Measurements from ENCODE around the gene GFAP. TPM values are rescaled to one million over a fixed set of nuclear protein-coding genes. Genes with fewer than 3 reads are reported as not detected.

The GFAP gene
- polyA plus RNA-seq, 4 donors, result 0.32 to 1.3 (median 0.45) TPM; not detected in 1

DNA sequence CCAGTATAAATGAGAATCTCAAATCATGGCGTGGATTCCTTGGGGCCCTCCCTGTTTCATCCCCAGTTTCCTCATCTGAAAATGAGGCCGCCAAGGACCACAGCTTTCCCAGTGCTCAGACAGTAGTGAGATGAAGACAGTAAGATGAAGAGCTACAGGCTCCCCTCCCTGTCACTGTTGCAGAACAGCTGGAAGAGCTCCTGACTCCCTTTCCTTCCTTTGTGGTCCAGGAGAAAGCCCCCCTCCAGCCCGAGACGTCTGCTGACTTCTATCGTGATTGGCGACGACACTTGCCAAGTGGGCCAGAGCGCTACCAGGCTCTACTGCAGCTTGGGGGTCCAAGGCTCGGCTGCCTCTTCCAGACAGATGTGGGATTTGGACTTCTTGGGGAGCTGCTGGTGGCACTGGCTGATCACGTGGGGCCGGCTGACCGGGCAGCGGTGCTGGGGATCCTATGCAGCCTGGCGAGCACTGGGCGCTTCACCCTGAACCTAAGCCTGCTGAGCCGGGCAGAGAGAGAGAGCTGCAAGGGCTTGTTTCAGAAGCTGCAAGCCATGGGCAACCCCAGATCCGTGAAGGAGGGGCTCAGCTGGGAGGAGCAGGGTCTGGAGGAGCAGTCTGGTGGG lies 13.1 kb downstream of the GFAP start:
- Histone ChIP-seq H3K36me3 (ENCODE audit: control insufficient read depth in 3 of 3, insufficient read depth in 2 of 3, low read depth in 1 of 3, low read length in 3 of 3) (peaks cover 0 to 14% (median 0%) of the 10 kb centered on the region in 3 donors), H3K27ac (ENCODE audit: low read depth in 1 of 3, low read length in 2 of 3) (no peak overlapping the region), H3K4me3 (ENCODE audit: low read depth in 1 of 3, low read length in 3 of 3) (no peak overlapping the region), H3K4me1 (ENCODE audit: control insufficient read depth in 3 of 3, insufficient read depth in 2 of 3, low read depth in 1 of 3, low read length in 2 of 3) (peaks cover 0 to 46% (median 10%) of the 10 kb centered on the region in 3 donors), H3K9me3 (ENCODE audit: control insufficient read depth in 2 of 2, insufficient read depth in 1 of 2, low read depth in 1 of 2, low read length in 1 of 2) (no peaks in the 10 kb centered on the region), H3K27me3 (ENCODE audit: control insufficient read depth in 3 of 3, insufficient read depth in 3 of 3, low read length in 3 of 3) (no peaks in the 10 kb centered on the region)
- DNase-seq (no peak), FAIRE-seq (no peak)
- WGBS, 3 donors, result 88 to 91% (median 89%) methylated on average over 17 of the region's 17 CpGs

DNA sequence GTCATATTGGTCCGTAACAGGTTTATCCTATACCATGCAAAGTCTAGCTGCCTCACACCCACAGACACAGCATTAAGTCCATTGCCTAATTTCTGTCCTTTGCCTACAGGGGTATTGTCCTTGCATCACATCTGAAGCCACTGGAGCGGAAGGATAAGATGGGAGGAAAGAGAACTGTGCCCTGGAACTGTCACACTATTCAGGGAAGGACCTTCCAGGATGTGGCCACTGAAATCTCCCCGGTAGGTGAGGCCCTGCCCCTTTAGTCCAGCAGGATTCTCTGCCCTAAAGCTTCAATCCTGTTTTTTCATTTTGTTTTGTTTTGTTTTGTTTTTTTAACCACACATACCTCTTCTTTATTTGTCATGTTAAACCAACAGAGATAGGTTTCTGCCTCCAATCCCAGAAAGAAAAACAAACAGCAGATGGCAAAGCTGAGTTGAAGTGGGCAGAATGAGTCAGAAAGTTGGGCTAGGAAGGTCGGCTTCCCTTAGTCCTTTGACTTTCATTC lies 13.8 kb downstream of the GFAP start:
- Histone ChIP-seq H3K4me1 (ENCODE audit: control insufficient read depth in 3 of 3, insufficient read depth in 2 of 3, low read depth in 1 of 3, low read length in 2 of 3) (peaks cover 0 to 38% (median 10%) of the 10 kb centered on the region in 3 donors), H3K27ac (ENCODE audit: low read depth in 1 of 3, low read length in 2 of 3) (no peak overlapping the region), H3K27me3 (ENCODE audit: control insufficient read depth in 3 of 3, insufficient read depth in 3 of 3, low read length in 3 of 3) (no peaks in the 10 kb centered on the region), H3K9me3 (ENCODE audit: control insufficient read depth in 2 of 2, insufficient read depth in 1 of 2, low read depth in 1 of 2, low read length in 1 of 2) (no peaks in the 10 kb centered on the region), H3K36me3 (ENCODE audit: control insufficient read depth in 3 of 3, insufficient read depth in 2 of 3, low read depth in 1 of 3, low read length in 3 of 3) (peaks cover 0 to 14% (median 0%) of the 10 kb centered on the region in 3 donors), H3K4me3 (ENCODE audit: low read depth in 1 of 3, low read length in 3 of 3) (no peak overlapping the region)
- DNase-seq, result no peak
- WGBS, 3 donors, result 74 to 81% (median 75%) methylated on average over 4 of the region's 4 CpGs
- no peak for FAIRE-seq

DNA sequence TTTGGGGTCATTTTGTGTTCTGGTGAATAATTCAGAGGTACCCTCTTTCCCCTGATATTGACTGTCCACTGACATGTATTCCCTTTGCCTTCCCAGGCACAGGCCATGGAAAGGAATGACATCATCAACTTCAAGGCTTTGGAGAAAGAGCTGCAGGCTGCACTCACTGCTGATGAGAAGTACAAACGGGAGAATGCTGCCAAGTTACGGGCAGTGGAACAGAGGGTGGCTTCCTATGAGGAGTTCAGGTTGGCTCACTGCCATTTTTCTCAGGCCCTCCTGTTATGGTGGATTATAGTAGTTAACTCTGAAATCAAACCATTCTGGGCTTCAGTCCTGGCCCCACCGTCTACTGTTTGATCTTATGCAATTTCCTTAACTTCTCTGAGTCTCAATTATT lies 14.4 kb downstream of the GFAP start:
- Histone ChIP-seq H3K4me1 (ENCODE audit: control insufficient read depth in 3 of 3, insufficient read depth in 2 of 3, low read depth in 1 of 3, low read length in 2 of 3) (peaks cover 0 to 33% (median 5%) of the 10 kb centered on the region in 3 donors), H3K4me3 (ENCODE audit: low read depth in 1 of 3, low read length in 3 of 3) (no peak overlapping the region), H3K27me3 (ENCODE audit: control insufficient read depth in 3 of 3, insufficient read depth in 3 of 3, low read length in 3 of 3) (no peaks in the 10 kb centered on the region), H3K36me3 (ENCODE audit: control insufficient read depth in 3 of 3, insufficient read depth in 2 of 3, low read depth in 1 of 3, low read length in 3 of 3) (peaks cover 0 to 14% (median 0%) of the 10 kb centered on the region in 3 donors), H3K27ac (ENCODE audit: low read depth in 1 of 3, low read length in 2 of 3) (no peak overlapping the region), H3K9me3 (ENCODE audit: control insufficient read depth in 2 of 2, insufficient read depth in 1 of 2, low read depth in 1 of 2, low read length in 1 of 2) (no peaks in the 10 kb centered on the region)
- DNase-seq (peak in 1 of 2 donors; percentile 18), FAIRE-seq (no peak)
- 19 to 29% (median 24%) methylated on average over 3 of the region's 3 CpGs for WGBS, 3 donors

- WGBS, 3 donors, result 0% methylated on average over 47 to 54 of the region's 54 CpGs
- FAIRE-seq (no peak), DNase-seq (peak; percentile 85 to 95)
- Histone ChIP-seq H3K27me3 (ENCODE audit: control insufficient read depth in 3 of 3, insufficient read depth in 3 of 3, low read length in 3 of 3) (no peaks in the 10 kb centered on the region), H3K9me3 (ENCODE audit: control insufficient read depth in 2 of 2, insufficient read depth in 1 of 2, low read depth in 1 of 2, low read length in 1 of 2) (no peaks in the 10 kb centered on the region), H3K4me3 (ENCODE audit: low read depth in 1 of 3, low read length in 3 of 3) (peak within 1 kb of the TSS; percentile 65 to 80 (median 75)), H3K4me1 (ENCODE audit: control insufficient read depth in 3 of 3, insufficient read depth in 2 of 3, low read depth in 1 of 3, low read length in 2 of 3) (peaks cover 0 to 18% (median 0%) of the 10 kb centered on the region in 3 donors), H3K27ac (ENCODE audit: low read depth in 1 of 3, low read length in 2 of 3) (peak within 1 kb of the TSS; percentile 80 to 99 (median 84)), H3K36me3 (ENCODE audit: control insufficient read depth in 3 of 3, insufficient read depth in 2 of 3, low read depth in 1 of 3, low read length in 3 of 3) (peaks cover 0 to 16% (median 2%) of the 10 kb centered on the region in 3 donors)
Measured at GRCh38 chr17:44899074-44899782, 16.1 kb downstream of the GFAP start, which contains the start of gene EFTUD2. EFTUD2 (minus strand) TSS chr17:44899445; CDS start chr17:44894521, 4,924 bp downstream.

- H3K36me3 ChIP-seq (ENCODE audit: control insufficient read depth in 3 of 3, insufficient read depth in 2 of 3, low read depth in 1 of 3, low read length in 3 of 3), result peaks cover 2 to 21% (median 3%) of the 10 kb centered on the region in 3 donors
- DNase-seq (no peak), FAIRE-seq (no peak)
- peak overlapping the region; percentile 80 to 99 (median 84) for H3K27ac ChIP-seq (ENCODE audit: low read depth in 1 of 3, low read length in 2 of 3)
- no peaks in the 10 kb centered on the region for H3K9me3 ChIP-seq (ENCODE audit: control insufficient read depth in 2 of 2, insufficient read depth in 1 of 2, low read depth in 1 of 2, low read length in 1 of 2)
- no peaks in the 10 kb centered on the region for H3K27me3 ChIP-seq (ENCODE audit: control insufficient read depth in 3 of 3, insufficient read depth in 3 of 3, low read length in 3 of 3)
- WGBS, 3 donors, result 0 to 1% (median 0%) methylated on average over 7 of the region's 7 CpGs
- H3K4me1 ChIP-seq (ENCODE audit: control insufficient read depth in 3 of 3, insufficient read depth in 2 of 3, low read depth in 1 of 3, low read length in 2 of 3), result peaks cover 0 to 18% (median 0%) of the 10 kb centered on the region in 3 donors
- peak overlapping the region; percentile 65 to 80 (median 75) for H3K4me3 ChIP-seq (ENCODE audit: low read depth in 1 of 3, low read length in 3 of 3)
Measured at GRCh38 chr17:44898768-44899073, 16.6 kb downstream of the GFAP start.

DNA sequence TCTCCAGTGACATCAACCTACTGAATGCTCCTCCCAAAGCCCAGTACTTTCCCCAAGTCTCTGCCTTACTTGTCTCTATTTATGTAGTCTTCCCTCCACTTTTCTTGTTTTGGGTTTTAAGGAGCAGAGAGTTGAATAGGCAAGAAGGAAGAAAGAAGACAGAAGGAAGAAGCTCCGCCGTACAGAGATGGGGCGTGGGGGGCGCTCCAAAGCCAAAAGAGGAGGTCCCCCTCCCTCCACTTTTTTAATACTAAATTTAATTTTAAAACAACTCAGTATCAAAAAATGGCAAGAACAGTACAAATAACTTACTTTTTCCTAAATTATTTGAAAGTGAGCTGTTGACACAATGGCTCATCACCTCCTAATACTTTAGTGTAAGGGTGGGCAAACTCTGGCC lies 20.7 kb downstream of the GFAP start:
- no peak overlapping the region for H3K4me3 ChIP-seq (ENCODE audit: low read depth in 1 of 3, low read length in 3 of 3)
- peaks cover 0 to 9% (median 0%) of the 10 kb centered on the region in 3 donors for H3K4me1 ChIP-seq (ENCODE audit: control insufficient read depth in 3 of 3, insufficient read depth in 2 of 3, low read depth in 1 of 3, low read length in 2 of 3)
- no peak overlapping the region for H3K27ac ChIP-seq (ENCODE audit: low read depth in 1 of 3, low read length in 2 of 3)
- FAIRE-seq (no peak), DNase-seq (no peak)
- peaks cover 3 to 27% (median 6%) of the 10 kb centered on the region in 3 donors for H3K36me3 ChIP-seq (ENCODE audit: control insufficient read depth in 3 of 3, insufficient read depth in 2 of 3, low read depth in 1 of 3, low read length in 3 of 3)
- H3K9me3 ChIP-seq (ENCODE audit: control insufficient read depth in 2 of 2, insufficient read depth in 1 of 2, low read depth in 1 of 2, low read length in 1 of 2), result no peaks in the 10 kb centered on the region
- WGBS, 3 donors, result 96 to 100% (median 97%) methylated on average over 4 of the region's 4 CpGs
- no peaks in the 10 kb centered on the region for H3K27me3 ChIP-seq (ENCODE audit: control insufficient read depth in 3 of 3, insufficient read depth in 3 of 3, low read length in 3 of 3)

- no peaks in the 10 kb centered on the region for H3K4me1 ChIP-seq (ENCODE audit: control insufficient read depth in 3 of 3, insufficient read depth in 2 of 3, low read depth in 1 of 3, low read length in 2 of 3)
- H3K36me3 ChIP-seq (ENCODE audit: control insufficient read depth in 3 of 3, insufficient read depth in 2 of 3, low read depth in 1 of 3, low read length in 3 of 3), result peaks cover 3 to 33% (median 6%) of the 10 kb centered on the region in 3 donors
- DNase-seq (no peak), FAIRE-seq (no peak)
- no peaks in the 10 kb centered on the region for H3K27me3 ChIP-seq (ENCODE audit: control insufficient read depth in 3 of 3, insufficient read depth in 3 of 3, low read length in 3 of 3)
- no peaks in the 10 kb centered on the region for H3K9me3 ChIP-seq (ENCODE audit: control insufficient read depth in 2 of 2, insufficient read depth in 1 of 2, low read depth in 1 of 2, low read length in 1 of 2)
- no peak overlapping the region for H3K27ac ChIP-seq (ENCODE audit: low read depth in 1 of 3, low read length in 2 of 3)
- no peak overlapping the region for H3K4me3 ChIP-seq (ENCODE audit: low read depth in 1 of 3, low read length in 3 of 3)
Measured at GRCh38 chr17:44892250-44892649, 23.1 kb downstream of the GFAP start.

DNA sequence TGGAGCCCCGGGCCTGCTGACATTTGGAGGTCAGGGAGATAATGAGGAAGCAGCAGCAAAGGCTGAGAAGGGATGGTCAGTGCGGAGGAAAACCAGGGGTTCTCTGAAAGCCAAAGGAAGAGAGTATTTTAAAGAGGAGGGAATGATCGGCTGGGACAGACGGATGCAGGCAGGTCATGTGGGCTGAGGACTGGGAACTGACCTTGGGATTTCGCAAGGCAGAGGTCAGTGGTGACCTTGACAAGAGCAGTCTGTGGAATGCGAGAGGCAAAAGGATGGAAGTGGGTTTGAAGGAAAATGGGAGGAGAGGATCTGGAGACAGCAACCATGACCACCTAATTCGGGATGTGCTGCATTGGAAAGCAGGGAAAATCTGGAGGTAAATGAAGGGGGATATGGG lies 26.3 kb downstream of the GFAP start:
- Histone ChIP-seq H3K9me3 (ENCODE audit: control insufficient read depth in 2 of 2, insufficient read depth in 1 of 2, low read depth in 1 of 2, low read length in 1 of 2) (no peaks in the 10 kb centered on the region), H3K4me1 (ENCODE audit: control insufficient read depth in 3 of 3, insufficient read depth in 2 of 3, low read depth in 1 of 3, low read length in 2 of 3) (no peaks in the 10 kb centered on the region), H3K27me3 (ENCODE audit: control insufficient read depth in 3 of 3, insufficient read depth in 3 of 3, low read length in 3 of 3) (no peaks in the 10 kb centered on the region), H3K36me3 (ENCODE audit: control insufficient read depth in 3 of 3, insufficient read depth in 2 of 3, low read depth in 1 of 3, low read length in 3 of 3) (peaks cover 2 to 45% (median 13%) of the 10 kb centered on the region in 3 donors), H3K27ac (ENCODE audit: low read depth in 1 of 3, low read length in 2 of 3) (no peak overlapping the region), H3K4me3 (ENCODE audit: low read depth in 1 of 3, low read length in 3 of 3) (no peak overlapping the region)
- 83 to 92% (median 84%) methylated on average over 7 of the region's 7 CpGs for WGBS, 3 donors
- DNase-seq (no peak), FAIRE-seq (no peak)
